Brain microvascular endothelial cell (primary cell): Measurements from ENCODE around the gene KCNN3.

ENCODE experiments used
- DNase-seq: peaks from one replicate; pipeline ENCODE4 v3.0.0-alpha.2; 2020
- H3K27ac ChIP-seq: fragments of 250-450 bp; sonication (Bioruptor Pico); 2 replicates; pipeline ENCODE4 v1.5.1; 2020; ENCODE audit warnings: mild to moderate bottlenecking, moderate library complexity
- H3K27me3 ChIP-seq: fragments of 250-450 bp; sonication (Bioruptor Pico); replicated peaks from 2 replicates; pipeline ENCODE4 v1.5.1; 2020; ENCODE audit warnings: mild to moderate bottlenecking
- H3K36me3 ChIP-seq: fragments of 250-450 bp; sonication (Bioruptor Pico); replicated peaks from 2 replicates; pipeline ENCODE4 v1.5.1; 2020; ENCODE audit warnings: mild to moderate bottlenecking
- H3K4me3 ChIP-seq: 2 replicates; pipeline ENCODE4 v1.5.1; 2011; ENCODE audit warnings: low read depth, mild to moderate bottlenecking, control low read depth, low read length, moderate library complexity
- in situ Hi-C: cut with HindIII; loops from 2 replicates; pipeline ENCODE4 v1.10.0; 2017; ENCODE audit warnings: low sequenced_read_pairs, low pct_ligation_motif_present
- TF ChIP-seq, protein P1 (sequence below): IDR thresholded peaks from 2 replicates; pipeline ENCODE4 v1.5.1; 2011; ENCODE audit warnings: low read depth, mild to moderate bottlenecking, moderate library complexity, low read length, control low read depth, inconsistent platforms; ENCODE audit errors: missing control alignments

Gene KCNN3

GRCh38 chr1:154845879-154846278, 24.2 kb downstream of the KCNN3 start:
- no peak for DNase-seq
- Histone ChIP-seq H3K27me3 (no peaks in the 10 kb centered on the region), H3K27ac (no peak overlapping the region), H3K36me3 (no peaks in the 10 kb centered on the region), H3K4me3 (no peak overlapping the region)
- TF ChIP-seq, protein P1, sequence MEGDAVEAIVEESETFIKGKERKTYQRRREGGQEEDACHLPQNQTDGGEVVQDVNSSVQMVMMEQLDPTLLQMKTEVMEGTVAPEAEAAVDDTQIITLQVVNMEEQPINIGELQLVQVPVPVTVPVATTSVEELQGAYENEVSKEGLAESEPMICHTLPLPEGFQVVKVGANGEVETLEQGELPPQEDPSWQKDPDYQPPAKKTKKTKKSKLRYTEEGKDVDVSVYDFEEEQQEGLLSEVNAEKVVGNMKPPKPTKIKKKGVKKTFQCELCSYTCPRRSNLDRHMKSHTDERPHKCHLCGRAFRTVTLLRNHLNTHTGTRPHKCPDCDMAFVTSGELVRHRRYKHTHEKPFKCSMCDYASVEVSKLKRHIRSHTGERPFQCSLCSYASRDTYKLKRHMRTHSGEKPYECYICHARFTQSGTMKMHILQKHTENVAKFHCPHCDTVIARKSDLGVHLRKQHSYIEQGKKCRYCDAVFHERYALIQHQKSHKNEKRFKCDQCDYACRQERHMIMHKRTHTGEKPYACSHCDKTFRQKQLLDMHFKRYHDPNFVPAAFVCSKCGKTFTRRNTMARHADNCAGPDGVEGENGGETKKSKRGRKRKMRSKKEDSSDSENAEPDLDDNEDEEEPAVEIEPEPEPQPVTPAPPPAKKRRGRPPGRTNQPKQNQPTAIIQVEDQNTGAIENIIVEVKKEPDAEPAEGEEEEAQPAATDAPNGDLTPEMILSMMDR: no peak
- in situ Hi-C loops: no loop called here

GRCh38 chr1:154845174-154845573, 24.9 kb downstream of the KCNN3 start:
- in situ Hi-C loops: no loop called here
- Histone ChIP-seq H3K27me3 (no peaks in the 10 kb centered on the region), H3K4me3 (no peak overlapping the region), H3K27ac (no peak overlapping the region), H3K36me3 (no peaks in the 10 kb centered on the region)
- TF ChIP-seq, protein P1: no peak
- no peak for DNase-seq

DNA sequence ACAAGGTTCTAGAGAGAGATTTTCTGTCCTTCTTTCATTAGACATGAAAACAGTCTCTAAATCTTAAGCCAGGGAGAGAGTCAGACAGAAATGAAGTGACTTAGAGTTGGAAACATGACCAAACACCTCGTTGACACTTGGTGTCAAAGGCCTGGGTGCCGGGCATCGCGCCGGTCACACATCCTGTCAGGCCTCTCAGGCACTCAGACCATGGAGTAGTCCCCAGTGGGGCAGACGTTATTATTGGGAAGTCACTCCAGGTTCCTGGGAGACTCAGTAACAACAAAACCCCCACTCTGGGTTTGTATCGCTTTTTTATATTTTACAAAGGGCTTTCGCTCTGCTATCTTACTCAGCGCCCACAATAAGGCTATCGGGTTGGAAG, 25.8 kb downstream of the KCNN3 start:
- DNase-seq: no peak
- in situ Hi-C loops: no loop called here
- Histone ChIP-seq H3K36me3 (no peaks in the 10 kb centered on the region), H3K27ac (no peak overlapping the region), H3K27me3 (no peaks in the 10 kb centered on the region), H3K4me3 (no peak overlapping the region)
- TF ChIP-seq, protein P1: no peak

- H3K27me3 ChIP-seq: no peaks in the 10 kb centered on the region
- in situ Hi-C loops: no loop called here
- H3K36me3 ChIP-seq: no peaks in the 10 kb centered on the region
- no peak for DNase-seq
- TF ChIP-seq, protein P1: no peak
- H3K4me3 ChIP-seq: no peak overlapping the region
- no peak overlapping the region for H3K27ac ChIP-seq
These were observed 26.3 kb downstream of the KCNN3 start for GRCh38 chr1:154843636-154844296.

GRCh38 chr1:154842635-154843034, 27.4 kb downstream of the KCNN3 start:
- Histone ChIP-seq H3K36me3 (no peaks in the 10 kb centered on the region), H3K27me3 (no peaks in the 10 kb centered on the region), H3K4me3 (no peak overlapping the region), H3K27ac (no peak overlapping the region)
- in situ Hi-C loops: no loop called here
- TF ChIP-seq, protein P1: no peak
- no peak for DNase-seq

DNA sequence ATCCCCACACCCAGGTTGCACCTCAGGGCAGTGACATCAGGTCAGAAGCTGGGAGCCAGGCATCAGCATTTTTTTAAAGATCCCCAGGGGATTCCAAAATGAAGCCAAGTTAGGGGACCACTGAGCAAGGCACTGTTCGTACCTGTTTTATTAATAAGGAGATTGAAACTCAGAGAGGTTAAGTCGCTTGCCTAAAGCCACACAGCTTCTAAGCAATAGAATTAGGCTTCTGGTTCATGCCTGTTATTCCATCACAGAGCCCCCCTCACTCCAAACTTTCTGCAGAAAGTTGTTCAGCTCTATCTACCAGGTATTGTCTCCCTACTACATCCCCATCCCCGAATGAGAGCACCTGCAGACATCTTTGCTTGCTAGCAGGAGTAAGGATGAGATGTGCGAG, 28.7 kb downstream of the KCNN3 start:
- H3K4me3 ChIP-seq: no peak overlapping the region
- no peaks in the 10 kb centered on the region for H3K36me3 ChIP-seq
- DNase-seq: no peak
- in situ Hi-C loops: no loop called here
- TF ChIP-seq, protein P1: no peak
- no peaks in the 10 kb centered on the region for H3K27me3 ChIP-seq
- no peak overlapping the region for H3K27ac ChIP-seq
